Cortex of kidney (tissue), 1 donor: Measurements from ENCODE around the gene ADARB2.

Experiments used
- DNase-seq: peaks from one replicate; lab custom pipeline; 2025; lab: John Stamatoyannopoulos, UW

ADARB2 gene

GRCh38 chr10:1206101-1206500, 531.2 kb downstream of the ADARB2 start:
- DNase-seq, result no peak

GRCh38 chr10:1205450-1206030, 531.8 kb downstream of the ADARB2 start:
- DNase-seq, result no peak

GRCh38 chr10:1204434-1205326, 532.6 kb downstream of the ADARB2 start:
- no peak for DNase-seq

- DNase-seq, result no peak
These were observed 533.6 kb downstream of the ADARB2 start for GRCh38 chr10:1203704-1204103.

- DNase-seq, result no peak
These were observed 534.1 kb downstream of the ADARB2 start for GRCh38 chr10:1203216-1203615.

- no peak for DNase-seq
These were observed 535.0 kb downstream of the ADARB2 start for GRCh38 chr10:1202343-1202742.

GRCh38 chr10:1200866-1201807, 536.2 kb downstream of the ADARB2 start:
- no peak for DNase-seq

- no peak for DNase-seq
These were observed 537.2 kb downstream of the ADARB2 start for GRCh38 chr10:1199897-1200721.

GRCh38 chr10:1199345-1199673, 538.0 kb downstream of the ADARB2 start:
- no peak for DNase-seq

GRCh38 chr10:1198453-1199344, 538.6 kb downstream of the ADARB2 start:
- DNase-seq, result no peak

GRCh38 chr10:1197384-1197783, 539.9 kb downstream of the ADARB2 start:
- DNase-seq, result no peak

- no peak for DNase-seq
These were observed 540.7 kb downstream of the ADARB2 start for GRCh38 chr10:1196656-1197055.

- no peak for DNase-seq
These were observed 541.5 kb downstream of the ADARB2 start for GRCh38 chr10:1195828-1196227.

GRCh38 chr10:1194161-1194560, 543.2 kb downstream of the ADARB2 start:
- DNase-seq, result no peak

- DNase-seq, result no peak
These were observed 543.8 kb downstream of the ADARB2 start for GRCh38 chr10:1193561-1193960.

- DNase-seq, result no peak
These were observed 545.6 kb downstream of the ADARB2 start for GRCh38 chr10:1191752-1192151.

GRCh38 chr10:1190791-1191490, 546.4 kb downstream of the ADARB2 start:
- DNase-seq, result no peak

GRCh38 chr10:1190052-1190395, 547.3 kb downstream of the ADARB2 start:
- no peak for DNase-seq

- DNase-seq, result no peak
These were observed 547.9 kb downstream of the ADARB2 start for GRCh38 chr10:1189166-1190051.
